Measurements from ENCODE around the gene ALOX5AP. TPM values are rescaled to one million over a fixed set of nuclear protein-coding genes. Genes with fewer than 3 reads are reported as not detected.

Gene ALOX5AP
- total RNA-seq, 1 donor from 2014 or later = 4.5 TPM

- Histone ChIP-seq H3K4me1 (ENCODE audit: insufficient read depth, low read length) (peaks cover 15% of the 10 kb centered on the region), H3K9me3 (ENCODE audit: insufficient read depth, low read depth, low read length) (no peaks in the 10 kb centered on the region), H2AFZ (ENCODE audit: low read depth, low read length) (no peak overlapping the region), H3K79me2 (ENCODE audit: insufficient read depth, low read length) (no peaks in the 10 kb centered on the region), H3K4me3 (ENCODE audit: insufficient read depth, low read depth, low read length) (no peak overlapping the region), H4K20me1 (ENCODE audit: insufficient read depth, low read length) (no peaks in the 10 kb centered on the region), H3K4me2 (ENCODE audit: low read length) (no peak overlapping the region), H3K27ac (ENCODE audit: low read depth, low read length) (no peak overlapping the region), H3K36me3 (ENCODE audit: insufficient read depth, low read length) (no peaks in the 10 kb centered on the region), H3K9ac (ENCODE audit: low read length) (no peak overlapping the region), H3K27me3 (ENCODE audit: insufficient read depth, low read length) (no peaks in the 10 kb centered on the region)
- DNase-seq (ENCODE audit: low read depth) = no peak
- TF ChIP-seq EZH2 (IDR thresholded peaks at IDR 0.05; ENCODE audit: insufficient read depth, low read length) (no peak), CTCF (IDR thresholded peaks at IDR 0.05; ENCODE audit: insufficient read depth, low read depth, low read length) (no peak)
- FAIRE-seq = no peak
- H3K27me3 Mint-ChIP-seq (ENCODE audit: low read depth, unreplicated experiment) = peaks cover 12% of the 10 kb centered on the region
- H3K27ac Mint-ChIP-seq (ENCODE audit: unreplicated experiment) = no peak overlapping the region
- H3K9me3 Mint-ChIP-seq (ENCODE audit: unreplicated experiment) = no peaks in the 10 kb centered on the region
- H3K36me3 Mint-ChIP-seq (ENCODE audit: low read depth, unreplicated experiment) = peaks cover 2% of the 10 kb centered on the region
- H3K4me3 Mint-ChIP-seq (ENCODE audit: unreplicated experiment) = no peak overlapping the region
- peaks cover 6% of the 10 kb centered on the region for H3K4me1 Mint-ChIP-seq (ENCODE audit: low read depth, unreplicated experiment)
These were observed 33.3 kb upstream of the ALOX5AP start for GRCh38 chr13:30702006-30702405.

GRCh38 chr13:30704596-30704995, 30.7 kb upstream of the ALOX5AP start:
- H3K36me3 Mint-ChIP-seq (ENCODE audit: low read depth, unreplicated experiment) = peaks cover 2% of the 10 kb centered on the region
- Histone ChIP-seq H2AFZ (ENCODE audit: low read depth, low read length) (no peak overlapping the region), H3K4me1 (ENCODE audit: insufficient read depth, low read length) (peaks cover 6% of the 10 kb centered on the region), H3K27ac (ENCODE audit: low read depth, low read length) (no peak overlapping the region), H3K4me3 (ENCODE audit: insufficient read depth, low read depth, low read length) (no peak overlapping the region), H3K9ac (ENCODE audit: low read length) (no peak overlapping the region), H4K20me1 (ENCODE audit: insufficient read depth, low read length) (no peaks in the 10 kb centered on the region), H3K79me2 (ENCODE audit: insufficient read depth, low read length) (no peaks in the 10 kb centered on the region), H3K9me3 (ENCODE audit: insufficient read depth, low read depth, low read length) (no peaks in the 10 kb centered on the region), H3K27me3 (ENCODE audit: insufficient read depth, low read length) (no peaks in the 10 kb centered on the region), H3K4me2 (ENCODE audit: low read length) (no peak overlapping the region), H3K36me3 (ENCODE audit: insufficient read depth, low read length) (no peaks in the 10 kb centered on the region)
- FAIRE-seq (no peak), DNase-seq (ENCODE audit: low read depth) (no peak)
- no peak overlapping the region for H3K4me3 Mint-ChIP-seq (ENCODE audit: unreplicated experiment)
- H3K27me3 Mint-ChIP-seq (ENCODE audit: low read depth, unreplicated experiment) = peaks cover 12% of the 10 kb centered on the region
- TF ChIP-seq EZH2 (IDR thresholded peaks at IDR 0.05; ENCODE audit: insufficient read depth, low read length) (no peak), CTCF (IDR thresholded peaks at IDR 0.05; ENCODE audit: insufficient read depth, low read depth, low read length) (no peak)
- peaks cover 10% of the 10 kb centered on the region for H3K4me1 Mint-ChIP-seq (ENCODE audit: low read depth, unreplicated experiment)
- H3K27ac Mint-ChIP-seq (ENCODE audit: unreplicated experiment) = no peak overlapping the region
- H3K9me3 Mint-ChIP-seq (ENCODE audit: unreplicated experiment) = no peaks in the 10 kb centered on the region

- Histone ChIP-seq H3K9ac (ENCODE audit: low read length) (no peak overlapping the region), H3K36me3 (ENCODE audit: insufficient read depth, low read length) (no peaks in the 10 kb centered on the region), H3K4me2 (ENCODE audit: low read length) (no peak overlapping the region), H3K79me2 (ENCODE audit: insufficient read depth, low read length) (no peaks in the 10 kb centered on the region), H3K27me3 (ENCODE audit: insufficient read depth, low read length) (no peaks in the 10 kb centered on the region), H3K4me3 (ENCODE audit: insufficient read depth, low read depth, low read length) (no peak overlapping the region), H3K9me3 (ENCODE audit: insufficient read depth, low read depth, low read length) (no peaks in the 10 kb centered on the region), H3K4me1 (ENCODE audit: insufficient read depth, low read length) (peaks cover 6% of the 10 kb centered on the region), H2AFZ (ENCODE audit: low read depth, low read length) (no peak overlapping the region), H4K20me1 (ENCODE audit: insufficient read depth, low read length) (no peaks in the 10 kb centered on the region), H3K27ac (ENCODE audit: low read depth, low read length) (no peak overlapping the region)
- Mint-ChIP-seq H3K27me3 (ENCODE audit: low read depth, unreplicated experiment) (peaks cover 9% of the 10 kb centered on the region), H3K27ac (ENCODE audit: unreplicated experiment) (no peak overlapping the region), H3K4me1 (ENCODE audit: low read depth, unreplicated experiment) (peaks cover 10% of the 10 kb centered on the region), H3K4me3 (ENCODE audit: unreplicated experiment) (no peak overlapping the region), H3K36me3 (ENCODE audit: low read depth, unreplicated experiment) (peaks cover 2% of the 10 kb centered on the region), H3K9me3 (ENCODE audit: unreplicated experiment) (no peaks in the 10 kb centered on the region)
- DNase-seq (ENCODE audit: low read depth) = no peak
- FAIRE-seq = no peak
- TF ChIP-seq CTCF (IDR thresholded peaks at IDR 0.05; ENCODE audit: insufficient read depth, low read depth, low read length) (no peak), EZH2 (IDR thresholded peaks at IDR 0.05; ENCODE audit: insufficient read depth, low read length) (no peak)
These were observed 29.7 kb upstream of the ALOX5AP start for GRCh38 chr13:30705680-30706079.

Data from astrocyte (in vitro differentiated cells and primary cell).